Kidney tubule cell (primary cell): ENCODE results near the gene MBOAT1.

Experiments
- DNase-seq: peaks from one replicate; pipeline ENCODE4 v3.0.0-alpha.2; 2018; ENCODE audit warnings: low spot score

Gene MBOAT1

DNA sequence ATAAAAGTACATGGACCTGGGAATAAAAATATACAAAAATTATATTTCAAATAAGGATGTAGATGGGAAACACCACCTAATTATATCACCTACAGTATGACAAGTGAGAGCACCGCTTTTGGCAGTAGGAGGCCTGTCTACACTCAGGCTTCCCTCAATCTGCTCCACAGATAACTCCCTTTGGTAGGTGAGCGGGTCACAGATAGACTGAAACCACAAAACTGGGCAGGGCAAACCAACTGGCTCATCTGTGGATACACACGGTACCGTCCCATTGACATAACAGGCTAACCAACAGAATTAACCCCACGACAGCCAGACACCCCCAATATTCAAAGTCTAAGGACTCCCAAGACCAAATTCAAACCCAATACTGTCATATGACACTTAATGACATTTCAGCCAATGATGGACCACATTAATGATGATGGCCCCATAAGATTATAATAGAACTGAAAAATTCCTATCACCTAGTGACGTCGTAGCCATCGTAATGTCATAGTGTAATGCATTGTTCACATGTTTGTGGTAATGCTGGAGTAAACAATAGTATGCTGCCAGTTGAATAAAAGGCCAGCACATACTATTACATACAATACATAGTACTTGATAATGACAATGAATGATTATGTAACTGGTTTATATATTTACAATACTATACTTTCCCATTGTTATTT, 109.7 kb downstream of the MBOAT1 start:
- DNase-seq, result no peak

DNA sequence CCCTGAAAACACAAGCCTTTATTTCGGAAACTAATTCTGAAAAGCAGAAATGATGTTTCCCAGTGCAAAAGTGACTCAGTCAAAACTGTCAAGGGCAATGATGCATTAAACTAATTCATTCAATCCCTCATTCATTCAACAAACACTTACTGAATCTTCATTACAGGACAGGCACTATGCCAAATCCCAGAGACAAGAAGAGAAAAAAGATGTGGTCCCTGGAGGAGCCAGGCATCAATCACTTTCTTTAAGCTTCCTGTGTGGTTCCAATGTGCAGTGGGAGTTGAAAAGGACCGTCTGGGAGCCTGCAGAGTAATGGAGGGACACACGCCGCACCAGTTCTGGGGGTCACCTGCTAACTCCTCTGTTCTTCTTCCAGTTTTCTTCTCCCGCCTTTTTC, 113.1 kb downstream of the MBOAT1 start:
- no peak for DNase-seq

DNA sequence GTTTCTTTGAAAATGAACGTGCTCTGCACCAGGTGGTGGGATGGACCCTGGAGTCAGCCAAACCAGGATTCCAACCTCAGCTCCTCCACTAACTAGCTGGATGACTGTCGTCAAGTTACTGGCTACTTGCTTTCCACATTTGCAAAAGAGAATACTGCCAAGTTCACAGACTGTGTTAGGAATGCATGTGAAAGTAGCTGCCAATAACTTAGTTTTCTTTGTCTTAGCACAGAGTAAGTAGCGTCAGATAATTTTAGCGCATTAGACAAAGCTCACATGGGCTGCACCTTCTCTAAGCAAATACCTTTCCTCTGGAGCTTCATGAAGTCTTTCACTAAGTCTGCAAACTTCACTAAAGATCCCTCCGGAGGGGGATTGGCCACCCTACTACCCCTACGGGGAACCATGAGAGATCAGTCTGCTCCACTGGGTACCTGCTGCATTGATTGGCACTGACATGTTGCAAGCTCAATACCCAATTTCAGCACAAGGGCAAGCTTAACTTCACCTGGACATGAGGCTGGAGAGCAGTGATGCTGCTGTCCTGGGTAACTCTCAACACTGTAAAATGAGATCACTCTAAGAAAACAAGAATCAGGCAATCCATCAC, 113.9 kb downstream of the MBOAT1 start:
- no peak for DNase-seq

DNA sequence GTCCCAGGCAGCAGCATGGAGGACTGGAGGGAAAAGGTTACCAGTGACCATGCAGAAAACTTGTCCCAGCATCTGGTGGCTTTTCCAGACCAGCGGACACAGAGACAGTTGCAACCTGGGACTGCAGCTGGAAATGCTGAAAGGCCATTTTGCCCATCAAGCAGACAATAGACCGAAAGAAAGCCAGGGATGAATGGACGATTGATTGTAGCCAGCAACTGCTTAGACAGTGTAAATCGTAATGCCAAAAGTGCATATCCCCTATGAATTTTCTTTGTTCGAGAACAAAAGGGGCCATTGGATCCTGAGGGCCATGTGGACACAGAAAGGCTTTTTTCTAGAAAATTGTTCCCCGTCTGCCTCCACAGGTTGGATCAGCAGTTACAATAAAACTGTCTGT, 115.7 kb downstream of the MBOAT1 start:
- DNase-seq, result no peak

DNA sequence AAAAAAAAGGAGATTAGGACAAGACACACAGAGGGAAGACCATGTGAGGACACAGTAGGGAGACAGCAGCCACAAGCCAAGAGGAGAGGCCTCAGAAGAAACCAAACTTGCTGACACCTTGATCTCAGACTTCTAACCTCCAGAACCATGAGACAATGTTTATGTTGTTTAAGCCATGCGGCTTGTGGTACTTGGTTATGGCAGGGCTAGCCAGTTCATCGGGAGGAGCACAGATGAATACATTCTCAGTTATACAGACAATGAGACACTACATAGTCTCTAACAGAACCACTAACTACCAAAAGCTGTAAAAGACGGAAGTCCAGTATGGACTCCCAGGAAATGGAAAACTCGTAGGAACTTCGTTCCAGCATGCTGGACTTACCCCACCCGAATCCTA, 116.8 kb downstream of the MBOAT1 start:
- DNase-seq, result no peak

DNA sequence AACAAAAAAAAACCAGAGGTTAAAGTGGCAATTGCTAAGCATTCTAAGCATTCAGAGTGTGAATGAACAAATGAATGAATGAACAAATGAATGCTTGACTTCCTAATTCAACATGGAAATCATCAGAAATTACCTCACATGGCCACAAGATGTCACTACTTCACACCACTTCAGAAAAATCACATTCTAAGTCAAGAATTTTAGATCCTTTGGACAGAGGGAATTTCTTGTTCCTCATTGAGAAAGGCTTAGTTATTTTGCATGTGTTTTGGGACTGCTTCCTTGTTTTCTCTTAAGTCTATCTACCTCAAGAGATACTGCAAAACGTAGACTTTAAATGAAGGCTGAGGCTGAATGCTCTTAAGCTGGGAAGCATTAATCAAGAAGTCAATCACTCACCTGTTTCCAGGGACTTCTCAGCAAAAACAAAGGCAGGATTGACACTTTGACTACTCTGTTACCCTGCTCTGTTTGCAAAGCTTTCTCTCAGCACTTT, 120.2 kb downstream of the MBOAT1 start:
- peak; percentile 65 for DNase-seq

DNA sequence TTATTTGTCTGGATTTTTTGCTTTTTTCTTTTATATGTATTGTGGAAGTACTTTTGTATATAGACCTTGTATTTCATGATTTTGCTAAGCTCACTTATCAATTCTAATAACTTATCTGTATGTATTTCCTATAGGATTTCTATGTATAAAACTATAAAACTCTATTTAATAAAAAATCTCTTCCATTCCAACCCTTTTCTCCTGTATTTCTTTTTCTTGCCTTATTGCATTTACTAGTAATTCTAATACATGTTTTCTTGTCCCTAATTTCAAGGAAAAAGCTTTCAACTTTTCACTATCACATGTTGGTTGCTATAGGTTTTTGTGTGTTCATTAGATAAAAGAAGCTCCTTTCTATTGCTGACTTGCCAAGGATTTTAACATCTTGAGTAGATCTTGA, 125.3 kb downstream of the MBOAT1 start:
- no peak for DNase-seq

DNA sequence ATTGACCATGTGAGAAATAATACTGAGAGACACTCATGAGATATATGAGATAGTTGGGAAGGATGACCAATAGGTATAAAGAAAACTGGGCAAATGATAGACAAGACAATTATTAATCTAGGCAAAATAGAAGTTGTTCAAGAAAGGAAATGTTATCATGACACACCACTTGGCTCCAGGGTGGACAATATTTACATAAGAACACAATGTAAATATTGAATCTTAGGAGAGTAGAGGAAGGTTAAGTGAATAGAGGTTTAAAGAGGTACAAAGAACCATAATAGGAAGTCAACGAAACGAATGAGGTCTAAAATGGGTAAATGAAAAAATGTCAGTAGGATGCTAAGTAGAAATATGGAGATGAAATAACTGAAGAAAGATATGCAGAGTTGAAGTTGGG, 126.5 kb downstream of the MBOAT1 start:
- no peak for DNase-seq

DNA sequence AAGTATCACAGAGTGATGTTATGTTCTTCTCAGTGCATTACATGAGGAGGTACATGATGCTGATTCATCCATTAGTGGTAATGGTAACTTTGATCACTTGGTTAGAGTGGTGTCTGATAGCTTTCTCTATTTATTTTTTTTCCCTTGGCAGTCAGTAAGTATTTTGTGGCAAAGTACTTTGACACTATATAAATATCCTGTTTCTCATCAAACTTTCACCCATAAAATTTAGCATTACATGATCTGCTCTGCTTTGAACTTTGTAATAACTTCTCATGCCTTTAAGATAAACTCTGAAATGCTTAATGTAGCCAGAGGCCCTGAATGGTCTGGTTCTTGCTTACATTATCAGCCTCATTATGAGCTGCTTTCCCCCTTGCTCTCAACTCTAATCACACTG, 127.9 kb downstream of the MBOAT1 start:
- no peak for DNase-seq

DNA sequence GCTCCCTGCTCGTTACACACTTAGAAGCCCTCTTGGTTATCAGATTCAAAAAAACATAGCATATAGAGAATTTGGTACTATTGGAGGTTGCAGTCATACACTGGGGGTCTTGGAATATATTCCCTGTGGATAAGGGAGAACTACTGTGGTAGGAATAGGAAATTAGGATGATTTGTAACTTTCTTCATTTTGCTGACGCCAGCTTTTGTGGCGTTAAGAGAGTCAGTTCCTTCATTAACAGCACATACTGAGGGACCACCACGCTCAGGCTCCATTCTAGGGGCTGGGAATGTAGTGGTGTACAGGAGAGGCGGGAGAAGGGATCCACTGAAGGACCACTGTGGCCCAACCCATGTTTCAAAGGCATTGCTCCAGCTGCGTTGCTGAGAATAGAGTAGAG, 140.3 kb downstream of the MBOAT1 start:
- no peak for DNase-seq

DNA sequence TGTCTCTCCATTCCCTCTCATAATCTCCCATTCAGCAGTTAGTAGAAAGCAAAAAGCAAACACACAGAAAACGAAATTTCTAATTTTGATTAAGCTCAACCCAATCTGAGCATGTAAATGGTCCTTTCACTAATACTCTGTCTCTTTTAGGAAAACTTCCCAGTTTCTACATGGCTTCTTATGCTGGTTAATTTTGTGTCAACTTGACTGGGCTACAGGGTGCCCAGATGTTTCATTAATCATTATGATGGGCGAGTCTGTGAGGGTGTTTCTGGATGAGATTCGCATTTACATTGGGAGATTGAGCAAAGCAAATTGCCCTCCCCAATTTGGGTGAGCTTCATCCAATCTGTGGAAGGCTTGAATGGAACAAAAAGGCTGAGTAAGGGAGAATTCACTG, 142.2 kb downstream of the MBOAT1 start:
- no peak for DNase-seq

DNA sequence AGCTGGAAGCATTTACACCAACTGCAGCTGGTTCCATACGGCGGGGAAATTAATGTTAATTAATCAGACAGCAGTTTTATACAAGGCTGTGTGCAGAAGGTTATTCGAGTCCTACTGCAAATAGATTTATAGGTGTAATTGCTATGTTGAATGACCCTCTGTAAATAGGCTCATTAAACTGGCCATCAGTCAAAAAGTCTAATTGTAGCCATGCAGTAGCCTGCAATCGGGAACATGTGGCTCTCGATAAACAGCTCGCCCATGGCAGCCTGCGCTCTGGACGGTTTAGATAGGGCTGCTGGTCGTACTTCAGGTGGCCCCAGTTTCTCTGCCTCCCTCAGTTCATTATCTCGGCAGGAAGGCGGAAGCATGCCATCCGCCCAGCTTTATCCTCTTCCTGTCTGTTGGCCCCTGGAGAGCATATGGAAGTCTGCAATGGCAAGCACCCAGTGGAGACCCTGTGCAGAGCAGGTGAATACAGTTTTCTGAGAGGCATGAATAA, 143.2 kb downstream of the MBOAT1 start:
- no peak for DNase-seq

DNA sequence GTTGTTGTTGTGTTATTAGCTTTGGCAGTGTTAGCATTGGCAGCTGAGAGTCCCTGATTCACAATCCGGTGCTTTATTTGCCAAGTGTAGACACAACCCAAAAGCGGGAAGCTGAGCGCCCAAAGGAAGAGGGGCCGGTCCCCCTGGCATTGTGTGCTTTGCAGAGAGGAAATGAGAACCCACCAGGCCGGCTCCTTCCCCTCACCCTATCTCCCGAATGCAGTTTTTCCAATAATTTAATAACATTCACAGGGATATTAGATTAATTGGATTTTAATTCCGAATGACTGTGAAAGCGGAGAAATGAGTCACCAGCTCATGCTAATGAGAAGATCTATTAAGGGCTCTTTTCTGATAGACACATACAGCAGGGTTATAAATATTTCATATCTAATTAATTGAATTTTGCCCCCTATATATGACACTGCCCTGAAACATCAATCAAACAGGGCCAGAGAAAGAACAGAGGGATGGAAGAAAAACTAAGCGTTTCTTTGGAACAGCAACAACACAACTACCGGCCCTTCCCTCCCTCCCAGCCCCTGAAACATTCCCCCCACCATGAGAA, 143.8 kb downstream of the MBOAT1 start:
- DNase-seq, result no peak

DNA sequence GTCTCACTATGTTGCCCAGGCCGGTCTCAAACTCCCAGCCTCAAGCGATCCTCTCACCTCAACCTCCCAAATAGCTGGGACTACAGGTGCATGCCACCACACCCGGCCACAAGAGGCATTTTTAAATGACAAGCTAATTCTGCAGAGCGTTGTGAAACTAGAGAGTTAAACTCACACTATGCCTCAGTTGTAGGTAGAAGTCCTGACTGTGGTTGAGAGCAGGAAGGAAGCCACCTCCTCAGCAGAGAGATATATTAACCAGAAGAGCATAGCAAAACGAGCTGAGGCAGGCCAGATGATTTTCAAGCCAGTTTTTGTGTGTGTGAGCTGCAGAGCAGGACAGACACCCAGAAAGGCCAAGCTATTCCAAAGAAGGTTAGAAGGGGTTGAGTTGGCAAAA, 150.3 kb downstream of the MBOAT1 start:
- no peak for DNase-seq

DNA sequence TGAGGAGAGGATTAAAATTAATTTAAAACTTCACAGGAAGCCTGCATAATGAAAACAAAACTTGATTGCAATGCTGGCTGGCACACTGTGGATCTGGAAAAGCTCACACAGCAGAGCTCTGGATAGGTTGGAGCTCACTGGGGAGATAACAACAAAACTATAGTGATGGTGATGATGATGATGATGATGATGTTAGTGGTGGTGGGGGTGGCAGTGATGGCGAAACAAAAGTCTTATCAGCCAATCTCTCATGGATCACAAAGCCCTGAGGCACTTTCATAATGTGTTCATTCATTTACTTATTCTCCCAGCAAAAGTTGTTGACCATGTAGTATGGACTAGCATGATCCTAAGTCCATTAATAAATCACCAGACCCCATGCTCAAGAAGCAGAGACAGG, 152.0 kb downstream of the MBOAT1 start:
- no peak for DNase-seq

DNA sequence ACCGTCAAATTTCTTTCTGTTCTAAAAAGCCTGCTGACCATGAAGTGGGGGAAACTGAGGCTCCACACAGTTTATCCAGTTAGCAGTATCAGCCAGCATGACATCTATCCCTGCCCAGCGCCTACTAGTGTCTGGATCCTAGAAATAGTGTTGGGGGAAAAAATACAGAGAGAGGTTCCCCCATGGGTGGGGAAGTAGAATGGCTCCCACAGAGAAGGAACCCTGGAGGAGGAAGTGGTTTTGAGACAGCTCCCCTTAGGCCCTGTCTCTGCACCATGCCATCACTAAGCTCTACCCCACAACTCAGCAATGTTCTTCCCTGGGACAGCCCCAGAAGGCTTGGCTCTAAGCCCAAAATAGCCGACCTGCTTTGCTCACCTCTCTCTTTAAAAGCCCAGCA, 153.4 kb downstream of the MBOAT1 start:
- peak; percentile 8 for DNase-seq

DNA sequence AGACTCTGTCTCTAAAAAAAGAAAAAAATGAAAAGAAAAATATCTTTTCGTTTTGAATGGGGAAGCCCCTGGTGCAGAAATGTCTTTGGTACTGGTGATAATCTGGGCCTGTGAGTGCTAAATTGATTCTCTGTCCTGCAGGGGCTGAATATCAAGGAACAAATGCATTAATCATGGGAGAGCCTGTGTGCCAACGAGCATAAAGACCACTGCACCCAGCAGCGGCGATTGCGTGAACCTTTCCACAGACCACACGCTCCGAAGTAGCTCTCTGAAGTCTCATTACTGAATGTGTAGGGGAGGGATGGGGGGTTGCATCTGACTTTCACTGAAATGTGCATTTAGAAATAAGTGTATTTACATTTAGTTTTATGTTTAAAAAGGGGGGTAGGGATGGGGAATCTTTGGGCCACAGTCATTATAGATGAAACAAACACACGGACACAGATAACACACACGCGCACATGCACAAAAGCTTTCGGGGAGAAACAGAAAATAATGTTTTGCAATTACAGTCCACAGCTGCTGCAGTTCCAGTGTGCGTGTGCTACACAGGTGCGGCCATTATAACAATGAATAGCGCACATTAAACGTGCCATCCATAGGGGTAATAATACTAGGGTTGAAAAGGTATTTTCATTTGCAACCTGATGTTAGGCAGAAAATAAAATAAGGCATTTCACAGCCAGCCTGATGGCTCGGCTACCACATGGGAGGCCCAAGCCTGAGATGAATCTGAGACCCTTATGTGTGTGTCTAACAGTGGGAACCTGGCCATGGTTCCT, 154.0 kb downstream of the MBOAT1 start:
- no peak for DNase-seq

DNA sequence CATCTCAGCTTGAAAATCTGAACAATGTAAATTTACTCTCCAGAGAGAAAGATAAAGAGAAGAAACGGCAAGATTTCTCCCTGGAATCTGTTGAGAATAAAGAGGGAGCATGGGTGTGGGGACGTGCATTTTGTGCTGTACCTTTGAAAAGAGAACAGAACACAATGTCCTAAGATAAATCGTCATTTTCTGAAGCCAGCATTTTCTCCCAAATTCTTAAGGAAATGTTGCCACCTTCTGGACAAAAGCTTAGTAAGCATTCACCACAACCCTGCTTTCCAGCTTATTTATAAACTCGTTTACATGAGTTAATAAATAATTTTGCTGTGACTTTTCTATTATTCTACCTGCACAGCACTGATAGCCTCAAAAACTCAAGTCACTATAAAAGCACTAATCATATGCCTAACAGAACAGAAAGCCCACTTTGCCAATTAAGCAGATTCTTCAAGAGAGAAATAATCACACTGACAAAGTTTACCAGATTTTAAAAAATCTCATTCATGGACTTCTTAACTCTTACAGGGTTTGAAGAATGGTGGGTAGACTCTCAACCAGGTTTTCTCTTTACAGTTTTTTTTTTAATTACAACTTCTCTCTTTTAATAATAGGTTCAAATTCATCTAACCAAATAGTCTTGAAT, 155.8 kb downstream of the MBOAT1 start:
- DNase-seq, result peak; percentile 63

DNA sequence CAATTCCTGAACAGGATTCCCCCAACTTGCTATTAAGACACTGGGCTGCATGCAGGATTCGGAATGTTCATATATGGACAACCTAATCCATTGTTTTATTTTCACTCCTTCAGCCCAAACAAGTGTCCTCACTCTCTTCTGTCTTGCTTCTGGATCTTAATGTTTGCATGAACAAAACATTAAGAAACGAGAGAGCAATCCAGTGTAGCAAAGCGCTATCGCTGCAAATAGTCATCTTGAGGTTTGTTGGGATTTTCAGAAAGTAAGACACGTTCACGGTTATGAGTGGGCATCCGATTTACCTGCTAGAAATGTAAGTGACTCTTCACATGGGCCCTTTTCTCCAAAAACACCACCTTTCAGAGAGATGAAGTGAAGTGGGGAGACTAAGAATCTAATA, 156.4 kb downstream of the MBOAT1 start:
- no peak for DNase-seq
